Thyroid gland (tissue), 4 donors: ENCODE measurements around the gene MAN1B1.

Source experiments
- POLR2A ChIP-seq, 2 donors: fragments of 450-650 bp; IDR thresholded peaks; one replicate each; pipeline ENCODE4 v1.6.1; 2017; ENCODE audit warnings: antibody characterized with exemption in 2 of 2, mild to moderate bottlenecking in 2 of 2, moderate library complexity in 1 of 2
- TF ChIP-seq, protein P1 (sequence below), 6 experiments: fragments of 200-600 bp in 3 of 6; fragments of 450-650 bp in 3 of 6; sonication (generic) in 3 of 6; IDR thresholded peaks; one replicate each; pipeline ENCODE4 v1.5.1; 2016 to 2019; ENCODE audit warnings: antibody characterized with exemption in 6 of 6, mild to moderate bottlenecking in 2 of 6, inconsistent platforms in 1 of 6, moderate library complexity in 1 of 6

GRCh38 chr9:137063311-137064026 lies 23.3 kb upstream of the MAN1B1 start:
- TF ChIP-seq, protein P1, sequence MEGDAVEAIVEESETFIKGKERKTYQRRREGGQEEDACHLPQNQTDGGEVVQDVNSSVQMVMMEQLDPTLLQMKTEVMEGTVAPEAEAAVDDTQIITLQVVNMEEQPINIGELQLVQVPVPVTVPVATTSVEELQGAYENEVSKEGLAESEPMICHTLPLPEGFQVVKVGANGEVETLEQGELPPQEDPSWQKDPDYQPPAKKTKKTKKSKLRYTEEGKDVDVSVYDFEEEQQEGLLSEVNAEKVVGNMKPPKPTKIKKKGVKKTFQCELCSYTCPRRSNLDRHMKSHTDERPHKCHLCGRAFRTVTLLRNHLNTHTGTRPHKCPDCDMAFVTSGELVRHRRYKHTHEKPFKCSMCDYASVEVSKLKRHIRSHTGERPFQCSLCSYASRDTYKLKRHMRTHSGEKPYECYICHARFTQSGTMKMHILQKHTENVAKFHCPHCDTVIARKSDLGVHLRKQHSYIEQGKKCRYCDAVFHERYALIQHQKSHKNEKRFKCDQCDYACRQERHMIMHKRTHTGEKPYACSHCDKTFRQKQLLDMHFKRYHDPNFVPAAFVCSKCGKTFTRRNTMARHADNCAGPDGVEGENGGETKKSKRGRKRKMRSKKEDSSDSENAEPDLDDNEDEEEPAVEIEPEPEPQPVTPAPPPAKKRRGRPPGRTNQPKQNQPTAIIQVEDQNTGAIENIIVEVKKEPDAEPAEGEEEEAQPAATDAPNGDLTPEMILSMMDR (IDR thresholded peaks at IDR 0.05): no peak
- TF ChIP-seq POLR2A (IDR thresholded peaks at IDR 0.05): no peak
